ENCODE results near the gene IL12RB1. TPM values are rescaled to one million over a fixed set of nuclear protein-coding genes. Genes with fewer than 3 reads are reported as not detected.

IL12RB1 gene
- total RNA-seq, 1 experiment from 2014 or later: not detected

GRCh38 chr19:18113827-18114226 is 27.1 kb upstream of the IL12RB1 start:
- no peak for TF ChIP-seq CTCF (IDR thresholded peaks at IDR 0.05; ENCODE audit: unreplicated experiment)
- CTCF ChIA-PET: interaction anchor here (0.7 to 3.7 kb wide), 20 partner anchors 10 to 215 kb away, joined by 3 to 47 read pairs (median 5); partner anchors contain the start of genes PIK3R2 and RAB3A
- intact Hi-C loops (cut with micrococcal nuclease): loop anchor here (1.0 to 10.0 kb wide), 4 partner anchors 38 to 211 kb away; partner anchors contain the start of gene LSM4
- BruUV-seq (replicated peaks): no TSS peak
- DNase-seq (ENCODE audit: unreplicated experiment): no peak
- Mint-ChIP-seq H3K36me3 (ENCODE audit: insufficient read depth, unreplicated experiment) (peaks cover 9% of the 10 kb centered on the region), H3K4me1 (ENCODE audit: insufficient read depth, unreplicated experiment) (peaks cover 21% of the 10 kb centered on the region), H3K27ac (ENCODE audit: low read depth, unreplicated experiment) (no peak overlapping the region), H3K9me3 (ENCODE audit: unreplicated experiment) (no peaks in the 10 kb centered on the region), H3K4me3 (ENCODE audit: unreplicated experiment) (no peak overlapping the region), H3K27me3 (ENCODE audit: insufficient read depth, unreplicated experiment) (no peaks in the 10 kb centered on the region)
- POLR2A ChIA-PET: interaction anchor here (1.2 kb wide), 1 partner anchor 78 kb away, joined by 4 read pairs; no protein-coding TSS in a partner anchor

GRCh38 chr19:18112989-18113478 is 26.3 kb upstream of the IL12RB1 start:
- DNase-seq (ENCODE audit: unreplicated experiment): peak; percentile 93
- BruUV-seq (replicated peaks): no TSS peak
- H3K4me3 Mint-ChIP-seq (ENCODE audit: unreplicated experiment): no peak overlapping the region
- peak; percentile 95 for TF ChIP-seq CTCF (IDR thresholded peaks at IDR 0.05; ENCODE audit: unreplicated experiment)
- peaks cover 22% of the 10 kb centered on the region for H3K4me1 Mint-ChIP-seq (ENCODE audit: insufficient read depth, unreplicated experiment)
- ChIA-PET CTCF (interaction anchor here (0.6 to 3.7 kb wide), 36 partner anchors 9 to 216 kb away, joined by 3 to 47 read pairs (median 4); partner anchors contain the start of genes PIK3R2 and RAB3A), POLR2A (interaction anchor here (0.7 to 1.2 kb wide), 3 partner anchors 43 to 168 kb away, joined by 3 to 4 read pairs (median 3); partner anchors contain the start of gene JUND)
- no peaks in the 10 kb centered on the region for H3K9me3 Mint-ChIP-seq (ENCODE audit: unreplicated experiment)
- H3K27me3 Mint-ChIP-seq (ENCODE audit: insufficient read depth, unreplicated experiment): no peaks in the 10 kb centered on the region
- intact Hi-C loops (cut with micrococcal nuclease): loop anchor here (1.0 to 10.0 kb wide), 4 partner anchors 39 to 212 kb away; partner anchors contain the start of gene LSM4
- peaks cover 9% of the 10 kb centered on the region for H3K36me3 Mint-ChIP-seq (ENCODE audit: insufficient read depth, unreplicated experiment)
- H3K27ac Mint-ChIP-seq (ENCODE audit: low read depth, unreplicated experiment): peak overlapping the region; percentile 50

- Mint-ChIP-seq H3K36me3 (ENCODE audit: insufficient read depth, unreplicated experiment) (peaks cover 4% of the 10 kb centered on the region), H3K4me3 (ENCODE audit: unreplicated experiment) (peak overlapping the region; percentile 68), H3K27me3 (ENCODE audit: insufficient read depth, unreplicated experiment) (no peaks in the 10 kb centered on the region), H3K27ac (ENCODE audit: low read depth, unreplicated experiment) (no peak overlapping the region), H3K4me1 (ENCODE audit: insufficient read depth, unreplicated experiment) (peaks cover 15% of the 10 kb centered on the region), H3K9me3 (ENCODE audit: unreplicated experiment) (no peaks in the 10 kb centered on the region)
- no peak for TF ChIP-seq CTCF (IDR thresholded peaks at IDR 0.05; ENCODE audit: unreplicated experiment)
- ChIA-PET POLR2A (interaction anchor here (0.5 to 1.8 kb wide), 10 partner anchors 13 to 190 kb away, joined by 3 to 10 read pairs (median 4); partner anchors contain the start of genes CCDC124, JUND, MAST3 and MPV17L2), CTCF (interaction anchor here (0.5 to 3.7 kb wide), 11 partner anchors 27 to 500 kb away, joined by 3 to 47 read pairs (median 4); a partner anchor contains a TSS)
- intact Hi-C loops (cut with micrococcal nuclease): loop anchor here (10.0 kb wide), 1 partner anchor 214 kb away; the partner anchor contains the start of gene LSM4
- DNase-seq (ENCODE audit: unreplicated experiment): no peak
- BruUV-seq (replicated peaks): no TSS peak
Measured at GRCh38 chr19:18110609-18111232, 24.0 kb upstream of the IL12RB1 start.
